RWPE2 (cell line): ENCODE results near the gene MC1R.
"Not testable (repeated sequence)": the region's sequence is repeated elsewhere in the genome, so short reads cannot be mapped to it uniquely, and the experiment has no call there.

ENCODE experiments used
- ATAC-seq: fragments of 200-7000 bp; cut with Tn5 transposase; 3 replicates; pipeline ENCODE4 v1.9.1; 2021; ENCODE audit warnings: low read depth
- DNase-seq: peaks from one replicate; pipeline ENCODE4 v3.0.0-alpha.2; 2020; ENCODE audit warnings: low spot score
- H3K27ac ChIP-seq: fragments of 450-650 bp; 2 replicates; pipeline ENCODE4 v1.5.1; 2017; ENCODE audit warnings: mild to moderate bottlenecking; ENCODE audit not compliant: poor library complexity, severe bottlenecking
- H3K27me3 ChIP-seq: fragments of 250-450 bp; sonication (Bioruptor Pico); 2 replicates; pipeline ENCODE4 v1.5.1; 2021; ENCODE audit warnings: mild to moderate bottlenecking, moderate library complexity; ENCODE audit not compliant: insufficient read depth, poor library complexity, severe bottlenecking
- H3K36me3 ChIP-seq: fragments of 250-450 bp; sonication (Bioruptor Pico); 2 replicates; pipeline ENCODE4 v1.5.1; 2020; ENCODE audit warnings: low read depth, mild to moderate bottlenecking, moderate library complexity
- H3K4me1 ChIP-seq: fragments of 250-450 bp; sonication (Bioruptor Pico); 2 replicates; pipeline ENCODE4 v1.5.1; 2021; ENCODE audit warnings: mild to moderate bottlenecking, moderate library complexity; ENCODE audit not compliant: insufficient read depth, poor library complexity, severe bottlenecking
- H3K4me3 ChIP-seq: fragments of 250-450 bp; sonication (Bioruptor Pico); 2 replicates; pipeline ENCODE4 v1.5.1; 2021; ENCODE audit warnings: mild to moderate bottlenecking, moderate library complexity; ENCODE audit not compliant: severe bottlenecking
- H3K9me3 ChIP-seq: fragments of 250-450 bp; sonication (Bioruptor Pico); 2 replicates; pipeline ENCODE4 v1.5.1; 2021; ENCODE audit warnings: mild to moderate bottlenecking, moderate library complexity; ENCODE audit not compliant: severe bottlenecking
- CTCF ChIP-seq: fragments of 450-650 bp; IDR thresholded peaks from one replicate; pipeline ENCODE4 v1.5.1; 2017; ENCODE audit warnings: mild to moderate bottlenecking, moderate library complexity; ENCODE audit not compliant: poor library complexity, severe bottlenecking

The MC1R gene

GRCh38 chr16:89934611-89935553, 16.2 kb downstream of the MC1R start:
- H3K36me3 ChIP-seq = peaks cover 23% of the 10 kb centered on the region

GRCh38 chr16:89935620-89936019, 17.0 kb downstream of the MC1R start:
- not testable (repeated sequence) for H3K4me1 ChIP-seq, H3K4me3 ChIP-seq, H3K9me3 ChIP-seq, H3K27me3 ChIP-seq, H3K27ac ChIP-seq, ATAC-seq
- peak; percentile 76 for DNase-seq
- H3K36me3 ChIP-seq = peaks cover 17% of the 10 kb centered on the region

More at GRCh38 chr16:89934611-89935553, 16.2 kb downstream of the MC1R start:
- H3K27me3 ChIP-seq = no peaks in the 10 kb centered on the region
- no peak for TF ChIP-seq CTCF
- H3K27ac ChIP-seq = no peak overlapping the region
- ATAC-seq (no peak), DNase-seq (peak; percentile 74)
- no peaks in the 10 kb centered on the region for H3K4me1 ChIP-seq
- H3K9me3 ChIP-seq = no peaks in the 10 kb centered on the region
- H3K4me3 ChIP-seq = no peak overlapping the region

GRCh38 chr16:89936034-89936433, 17.4 kb downstream of the MC1R start:
- TF ChIP-seq CTCF = no peak
- Histone ChIP-seq H3K9me3 (no peaks in the 10 kb centered on the region), H3K27ac (no peak overlapping the region), H3K4me3 (no peak overlapping the region), H3K36me3 (peaks cover 17% of the 10 kb centered on the region), H3K27me3 (no peaks in the 10 kb centered on the region), H3K4me1 (no peaks in the 10 kb centered on the region)
- ATAC-seq (no peak), DNase-seq (no peak)

GRCh38 chr16:89936508-89936907, 17.8 kb downstream of the MC1R start:
- TF ChIP-seq CTCF = no peak
- no peak for ATAC-seq

GRCh38 chr16:89936981-89937380, 18.3 kb downstream of the MC1R start:
- ATAC-seq (no peak), DNase-seq (no peak)
- Histone ChIP-seq H3K27ac (no peak overlapping the region), H3K36me3 (peaks cover 17% of the 10 kb centered on the region), H3K9me3 (no peaks in the 10 kb centered on the region), H3K27me3 (no peaks in the 10 kb centered on the region), H3K4me1 (no peaks in the 10 kb centered on the region), H3K4me3 (no peak overlapping the region)
- TF ChIP-seq CTCF = no peak

More at GRCh38 chr16:89936508-89936907, 17.8 kb downstream of the MC1R start:
- H3K4me3 ChIP-seq = no peak overlapping the region
- no peaks in the 10 kb centered on the region for H3K9me3 ChIP-seq
- H3K4me1 ChIP-seq = no peaks in the 10 kb centered on the region
- no peaks in the 10 kb centered on the region for H3K27me3 ChIP-seq
- no peak for DNase-seq
- H3K27ac ChIP-seq = no peak overlapping the region
- H3K36me3 ChIP-seq = peaks cover 17% of the 10 kb centered on the region
